WTC11 (cell line): Measurements from ENCODE around the gene TTLL5.

Source experiments
- ATF1 ChIP-seq: sonication (generic); formaldehyde crosslinking; IDR thresholded peaks from 2 replicates; pipeline ENCODE4 v1.8.1; 2023; ENCODE audit warnings: mild to moderate bottlenecking, moderate library complexity, missing genetic modification reagents
- ATF2 ChIP-seq: sonication (generic); formaldehyde crosslinking; IDR thresholded peaks from 2 replicates; pipeline ENCODE4 v1.8.1; 2022; ENCODE audit warnings: low read depth, missing genetic modification reagents, borderline replicate concordance
- STAT6 ChIP-seq: sonication (generic); formaldehyde crosslinking; conservative IDR thresholded peaks from 2 replicates; pipeline ENCODE4 v1.8.1; 2023; ENCODE audit warnings: mild to moderate bottlenecking, low read depth, missing genetic modification reagents, moderate library complexity

- TF ChIP-seq STAT6 (CRISPR knock-in tag), result no peak
- TF ChIP-seq ATF1 (CRISPR knock-in tag), result no peak
- no peak for TF ChIP-seq ATF2 (CRISPR knock-in tag)
These were observed 181.5 kb downstream of the TTLL5 start for GRCh38 chr14:75842551-75842950.
